CD1c-positive myeloid dendritic cell (primary cell): ENCODE results near the gene CWC27.

Experiments used
- DNase-seq: peaks from one replicate; pipeline ENCODE4 v3.0.0-alpha.2; 2016; ENCODE audit errors: extremely low spot score

The CWC27 gene

DNA sequence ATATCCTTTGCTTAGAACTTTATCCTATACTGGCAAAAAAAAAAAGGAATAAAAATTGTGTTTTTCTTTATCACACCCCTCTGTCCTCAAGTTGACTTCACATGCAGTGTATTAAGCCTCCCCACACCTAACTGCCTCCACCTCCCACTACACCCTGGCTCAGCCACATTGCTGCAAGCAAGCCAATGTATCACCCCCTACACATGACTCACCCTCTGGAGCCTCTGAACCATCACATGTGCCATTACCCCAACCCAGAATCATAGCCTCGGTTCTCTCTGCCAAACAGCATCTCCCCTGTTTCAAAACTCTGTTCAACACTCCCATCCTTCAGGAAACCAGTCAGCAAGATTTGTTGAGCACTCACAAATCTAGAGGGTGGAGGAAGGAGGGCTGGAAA, 209.0 kb downstream of the CWC27 start:
- no peak for DNase-seq

DNA sequence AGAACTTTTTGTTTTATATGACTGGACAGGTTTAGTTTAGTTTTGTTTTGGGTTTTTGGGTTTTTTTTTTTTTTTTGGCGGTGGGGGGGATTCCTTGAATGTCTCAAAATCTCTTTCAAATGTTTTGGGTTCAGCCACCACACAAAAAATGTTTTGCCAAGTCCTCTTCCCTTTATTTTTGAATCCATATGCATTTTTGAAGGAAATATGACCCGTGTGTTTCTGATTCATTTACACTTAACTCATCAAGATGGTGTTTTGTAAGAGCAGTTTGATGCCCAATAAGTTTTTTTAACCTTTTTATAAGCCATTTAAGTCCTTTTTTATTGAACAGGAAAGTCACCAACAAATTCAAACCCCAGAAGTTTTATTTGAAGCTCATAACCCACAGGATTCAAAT, 209.8 kb downstream of the CWC27 start:
- no peak for DNase-seq

DNA sequence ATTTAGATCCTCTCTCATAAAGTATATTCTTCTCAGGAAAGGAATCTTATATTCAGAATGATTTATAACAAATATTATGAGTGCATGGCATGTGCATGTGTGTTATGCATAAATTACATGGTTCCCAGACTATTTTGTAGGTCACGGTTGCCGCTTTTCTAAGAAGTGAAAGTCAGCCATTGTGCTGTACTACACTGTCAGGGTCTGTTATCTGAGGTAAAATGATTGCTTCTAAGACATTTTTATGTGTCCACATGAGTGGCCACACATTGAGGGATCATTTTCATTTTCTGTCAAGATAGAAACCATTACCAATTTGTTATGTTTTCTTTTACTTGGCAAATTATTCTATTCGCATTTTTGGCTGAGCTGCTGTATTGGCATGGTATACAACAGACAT, 210.8 kb downstream of the CWC27 start:
- DNase-seq, result no peak

DNA sequence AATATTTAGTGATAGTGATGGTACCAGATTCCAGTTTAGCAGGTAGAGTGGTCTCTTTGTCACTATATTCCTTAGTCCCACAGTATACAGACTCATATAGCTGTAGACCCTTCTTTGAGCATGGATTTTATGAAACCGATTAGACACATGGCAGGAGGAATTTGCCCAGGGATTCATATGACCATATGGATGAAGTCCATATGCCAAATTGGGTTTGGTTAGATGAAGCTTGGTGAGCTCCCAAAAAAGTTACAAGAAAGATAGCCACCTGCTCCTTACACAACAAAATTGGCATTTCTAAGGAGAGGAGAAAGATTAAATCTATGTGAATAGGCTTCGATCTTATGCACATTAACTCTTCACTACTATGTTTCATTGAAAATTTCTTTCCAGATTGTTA, 211.4 kb downstream of the CWC27 start:
- no peak for DNase-seq

DNA sequence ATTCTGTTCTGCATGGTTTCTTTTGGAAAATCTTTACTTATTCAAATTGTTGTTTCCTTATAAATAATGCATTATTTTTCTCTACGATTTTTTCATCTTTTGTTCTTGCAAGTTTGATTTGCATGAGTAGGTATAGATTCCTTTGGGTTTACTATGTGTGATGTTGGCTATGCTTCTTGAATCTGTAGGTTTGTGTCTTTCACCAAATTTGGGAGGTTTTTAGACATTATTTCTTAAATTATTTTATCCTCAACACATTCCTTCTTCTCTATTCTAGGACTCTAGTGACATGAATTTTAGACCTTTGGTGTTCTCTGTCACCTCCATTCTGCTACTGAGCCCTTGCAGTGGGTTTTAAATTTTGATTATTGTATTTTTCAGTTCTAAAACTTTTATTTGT, 219.0 kb downstream of the CWC27 start:
- DNase-seq, result no peak

DNA sequence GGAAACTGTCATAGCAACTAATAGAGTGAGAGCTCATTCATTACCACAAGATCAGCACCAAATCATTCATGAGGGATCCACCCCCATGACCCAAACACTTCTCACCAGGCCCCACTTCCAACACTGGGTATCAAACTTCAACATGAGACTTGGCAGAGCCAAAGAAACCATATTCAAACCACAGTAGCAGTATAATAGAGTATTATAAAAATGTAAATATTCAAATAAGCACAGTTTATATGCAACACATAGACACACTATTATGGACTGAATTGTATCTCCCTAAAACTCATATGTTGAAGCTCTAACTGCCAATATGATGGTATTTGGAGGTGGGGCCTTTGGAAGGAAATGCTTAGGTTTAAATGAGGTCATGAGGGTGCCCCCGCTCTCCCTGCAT, 240.5 kb downstream of the CWC27 start:
- no peak for DNase-seq

DNA sequence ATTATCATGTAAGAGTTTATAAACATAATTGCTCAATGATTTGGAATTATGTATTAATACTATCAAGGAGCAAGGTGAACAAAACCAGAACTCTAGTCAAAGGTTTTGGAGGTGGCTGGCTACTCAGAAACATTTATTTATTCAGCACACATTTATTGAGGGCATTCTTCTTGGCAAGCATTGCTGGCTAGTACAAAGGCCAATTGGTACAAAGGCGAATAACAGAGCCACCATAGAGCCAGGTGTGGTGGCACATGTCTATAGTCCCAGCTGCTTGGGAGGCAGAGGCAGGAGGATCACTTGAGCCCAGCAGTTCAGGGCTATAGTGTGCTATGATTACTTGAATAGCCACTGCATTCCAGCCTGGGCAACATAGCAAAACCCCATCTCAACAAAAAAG, 242.1 kb downstream of the CWC27 start:
- no peak for DNase-seq

DNA sequence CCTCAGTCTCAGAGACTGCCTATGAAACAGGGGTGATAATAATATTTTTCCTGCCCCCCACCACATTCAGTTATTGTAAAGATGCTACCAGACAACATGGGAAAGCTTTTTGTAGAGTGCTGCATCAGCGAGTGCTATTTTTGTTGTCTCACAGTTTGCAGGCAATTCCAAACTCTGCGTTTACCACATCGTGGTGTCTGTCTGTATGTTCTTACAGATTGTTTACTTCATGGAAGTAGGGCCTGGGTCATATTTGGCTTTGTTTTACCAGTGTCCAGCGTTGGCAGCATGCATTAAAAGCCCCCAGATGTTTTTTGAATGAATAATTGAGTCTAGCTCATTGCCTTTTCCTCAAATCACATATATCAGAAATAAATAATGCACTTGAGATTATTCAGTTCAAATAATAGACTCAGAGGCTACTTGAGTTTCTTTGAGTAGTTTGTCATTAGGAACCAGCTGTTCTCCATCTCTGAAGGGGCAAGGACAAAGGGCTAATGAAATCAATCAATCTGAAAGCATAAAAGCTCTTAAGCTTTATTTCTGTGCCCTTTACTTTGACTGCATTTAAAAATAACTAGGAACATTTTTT, 243.7 kb downstream of the CWC27 start:
- no peak for DNase-seq

DNA sequence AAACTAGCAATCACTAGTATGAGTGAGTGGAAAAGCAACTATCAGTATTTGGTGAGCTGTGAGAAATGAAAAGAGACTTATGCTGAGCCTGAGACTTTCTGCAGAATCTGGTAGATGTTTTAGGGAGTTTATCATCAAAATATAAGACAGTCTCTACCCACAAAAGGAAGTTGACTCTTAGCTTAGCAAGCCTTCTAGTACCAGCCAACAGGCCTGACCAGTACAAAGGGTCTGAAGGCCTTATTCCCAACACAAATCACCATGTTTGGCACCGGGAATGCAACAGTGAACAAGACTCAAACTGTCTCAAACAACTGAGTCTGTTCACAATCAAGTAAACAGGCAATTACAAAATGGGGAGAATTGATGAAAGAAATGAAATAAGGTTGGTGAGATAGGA, 244.4 kb downstream of the CWC27 start:
- no peak for DNase-seq

DNA sequence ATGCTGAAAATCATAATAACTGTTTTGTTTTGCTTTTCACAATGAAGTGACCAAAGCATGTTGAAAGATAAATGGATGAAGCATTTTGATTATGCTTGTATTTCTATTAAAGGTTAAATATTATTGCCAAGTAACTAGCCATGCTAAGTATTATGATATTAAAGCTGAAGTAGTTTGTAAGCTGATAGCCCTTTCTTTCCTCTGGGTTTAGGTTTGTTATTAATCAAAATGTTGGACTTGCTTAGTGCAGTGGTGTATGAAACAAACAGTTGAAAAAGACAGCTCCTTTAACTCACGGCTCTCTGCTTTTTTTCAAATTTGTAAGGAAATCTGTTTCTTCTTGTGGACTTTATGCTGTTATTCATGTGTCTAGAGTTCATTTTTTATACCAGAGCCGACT, 246.0 kb downstream of the CWC27 start:
- DNase-seq, result no peak

DNA sequence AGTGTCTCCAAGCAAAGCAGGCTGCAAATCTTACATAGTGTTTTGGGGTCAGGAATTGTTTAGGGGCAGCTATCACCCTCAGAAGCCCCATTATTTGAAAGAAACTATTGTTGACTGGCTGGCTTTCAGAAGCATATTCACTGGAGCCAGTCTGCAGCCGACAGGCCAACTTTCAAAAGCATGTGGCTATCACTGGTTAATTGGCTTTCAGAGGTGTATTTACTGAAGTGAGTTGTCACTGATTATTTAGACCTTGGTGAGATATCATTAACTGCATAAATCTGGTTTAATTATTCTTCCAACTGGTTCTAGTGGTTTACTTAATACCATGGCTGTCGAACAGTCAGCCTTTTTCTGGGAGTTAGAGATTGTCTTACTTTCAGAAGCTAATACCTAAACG, 247.0 kb downstream of the CWC27 start:
- no peak for DNase-seq

DNA sequence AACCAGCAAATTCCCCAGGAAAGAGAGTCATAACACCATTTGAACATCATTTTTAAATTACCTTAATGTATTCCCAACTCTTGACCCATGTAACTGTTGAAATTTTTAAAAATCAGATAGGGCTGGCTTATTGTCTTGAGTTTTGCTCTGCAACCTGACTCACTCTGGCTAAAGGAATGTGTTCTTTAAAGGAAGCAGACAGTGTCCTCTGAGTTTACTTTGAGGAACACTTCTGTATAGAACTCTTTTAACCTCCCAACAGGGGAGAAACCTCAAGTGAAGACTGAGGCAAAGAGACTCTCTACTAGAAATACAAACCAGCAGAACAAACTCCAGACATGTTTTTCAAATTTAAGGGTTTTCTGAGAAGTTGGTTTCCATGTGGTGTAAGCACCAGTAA, 248.9 kb downstream of the CWC27 start:
- no peak for DNase-seq

DNA sequence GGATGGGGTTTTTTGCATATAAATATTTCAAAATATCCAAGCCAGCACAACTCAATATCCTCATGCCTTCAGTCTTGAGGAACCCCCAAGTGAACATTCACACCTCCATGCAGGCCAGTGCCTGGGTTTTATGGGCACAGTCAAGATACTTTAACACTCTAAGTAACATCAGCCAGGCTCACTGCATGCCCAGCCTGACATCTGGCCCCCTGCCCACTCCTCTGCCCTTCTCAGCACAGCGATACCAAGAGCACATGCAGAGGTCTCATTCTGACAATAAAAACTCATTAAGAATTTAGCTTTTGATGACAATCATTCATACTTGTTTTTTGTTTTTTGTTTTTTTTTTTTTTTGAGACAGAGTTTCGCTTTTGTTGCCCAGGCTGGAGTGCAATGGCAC, 250.0 kb downstream of the CWC27 start:
- DNase-seq, result no peak

DNA sequence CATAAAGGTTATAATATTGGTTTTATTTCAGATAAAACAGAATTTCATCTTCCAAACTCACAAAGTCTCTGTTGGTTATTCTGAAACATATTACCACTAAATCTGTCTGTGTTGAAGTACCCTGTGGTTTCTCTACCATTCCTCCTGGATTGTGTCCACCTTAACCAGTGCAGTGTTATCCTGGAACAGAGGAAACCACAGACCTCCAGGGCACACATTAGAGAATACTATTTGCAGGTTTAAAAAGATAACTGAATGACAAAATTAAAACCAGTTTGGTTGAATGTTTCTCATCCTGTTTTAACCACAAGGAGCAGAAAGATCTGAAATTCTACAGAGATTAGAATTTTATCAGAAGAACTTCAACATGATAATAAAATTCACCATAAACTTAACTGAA, 251.8 kb downstream of the CWC27 start:
- no peak for DNase-seq

DNA sequence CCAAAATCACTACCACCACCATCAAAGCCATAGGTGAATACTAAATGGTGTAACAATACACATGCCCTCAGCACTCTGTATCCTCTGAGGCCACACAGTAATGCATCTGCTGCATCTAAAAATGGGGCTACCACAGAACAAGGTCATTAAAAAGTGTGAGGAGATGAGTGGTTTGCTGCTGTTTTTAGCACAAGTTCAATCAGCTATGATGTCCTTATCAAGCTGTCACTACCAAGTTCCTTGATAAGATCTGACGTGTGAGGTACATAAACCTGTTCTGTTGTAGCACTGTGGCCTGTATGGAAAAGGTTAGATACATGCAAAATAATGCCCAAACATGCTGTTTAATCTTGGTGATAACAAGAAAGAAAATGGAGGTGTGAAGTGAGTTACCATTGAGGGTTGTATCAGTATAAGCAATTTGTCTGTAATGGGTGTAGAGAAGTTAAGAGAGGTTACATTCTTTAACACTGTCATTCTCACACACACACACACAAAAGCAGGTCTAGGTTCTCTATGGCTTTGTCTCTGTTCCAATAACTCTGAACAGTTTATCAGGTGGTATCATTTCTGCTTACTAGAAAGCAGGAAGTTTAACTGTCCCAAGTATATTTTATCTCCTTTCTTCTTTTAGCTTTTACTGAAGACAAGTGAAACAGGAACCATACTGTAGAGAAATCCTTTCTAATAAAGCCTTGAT, 252.9 kb downstream of the CWC27 start:
- DNase-seq, result peak; percentile 24

DNA sequence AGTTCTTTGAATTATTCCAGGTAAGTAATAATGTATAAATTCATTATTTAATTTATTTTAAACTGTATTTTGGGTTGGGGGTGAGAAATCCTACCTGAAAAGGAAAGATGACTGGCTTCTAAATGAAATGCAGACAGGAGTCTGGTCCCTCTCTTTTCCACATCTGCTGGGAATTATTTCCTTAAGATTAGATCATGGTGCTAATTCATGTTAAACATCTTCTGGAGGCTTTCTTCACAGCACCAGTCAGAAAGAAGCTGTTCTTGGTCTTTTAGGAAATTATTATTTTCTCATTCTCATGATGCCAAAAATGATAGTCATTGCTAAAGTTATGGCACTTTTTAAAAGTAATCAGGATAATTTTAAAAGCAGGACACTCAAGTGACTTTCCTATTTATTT, 254.2 kb downstream of the CWC27 start:
- no peak for DNase-seq

DNA sequence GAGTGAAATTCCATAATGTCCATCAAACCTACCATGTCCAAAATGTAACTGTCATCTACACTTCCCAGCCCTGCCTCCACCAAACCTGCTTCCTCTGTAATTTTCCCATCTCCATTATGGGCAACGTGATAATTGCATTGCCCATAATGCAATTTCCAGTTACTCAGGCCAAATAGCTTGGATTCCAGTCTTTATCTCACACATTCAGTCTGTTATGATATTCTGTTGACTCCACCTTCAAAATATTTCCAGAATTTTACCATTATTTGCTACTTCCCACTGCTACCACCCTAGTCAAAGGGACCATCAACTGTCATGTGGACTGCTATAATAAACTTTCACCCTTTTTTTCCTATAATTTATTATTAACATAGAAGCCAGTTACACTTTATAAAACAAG, 256.0 kb downstream of the CWC27 start:
- DNase-seq, result no peak

DNA sequence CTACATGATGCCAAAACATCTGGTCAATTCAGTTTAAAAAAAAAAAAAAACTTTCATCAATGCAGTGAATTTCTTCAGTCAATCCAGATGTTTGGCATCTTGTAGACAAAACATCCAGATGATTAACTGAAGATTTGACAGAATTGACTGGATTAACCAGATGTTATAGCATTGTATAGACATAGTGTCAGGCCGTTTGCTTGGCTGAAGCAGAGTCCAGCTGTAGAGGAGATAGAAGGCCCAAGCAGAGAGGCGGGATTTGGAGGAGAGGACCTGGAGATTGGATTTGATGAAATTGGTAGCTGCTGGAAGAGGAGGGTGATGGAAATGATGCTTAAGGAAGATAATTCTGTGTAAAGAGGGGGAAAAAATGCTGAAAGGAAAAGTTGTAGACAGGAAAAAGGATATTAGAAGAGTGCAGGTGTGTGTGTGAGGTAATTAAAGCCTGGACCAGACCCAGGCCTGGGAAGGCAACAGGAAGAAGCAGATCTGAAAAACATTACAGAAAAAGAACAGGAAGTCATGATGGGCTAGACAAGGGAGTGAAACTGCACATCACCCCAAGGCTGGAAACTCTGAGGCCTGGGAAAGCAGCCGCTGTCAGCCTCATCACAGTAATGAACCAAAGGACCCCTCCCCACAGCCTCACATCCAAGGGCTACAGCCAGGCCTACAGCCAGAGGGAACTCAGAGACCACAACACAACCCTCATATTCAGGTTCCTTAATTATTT, 258.3 kb downstream of the CWC27 start:
- no peak for DNase-seq

DNA sequence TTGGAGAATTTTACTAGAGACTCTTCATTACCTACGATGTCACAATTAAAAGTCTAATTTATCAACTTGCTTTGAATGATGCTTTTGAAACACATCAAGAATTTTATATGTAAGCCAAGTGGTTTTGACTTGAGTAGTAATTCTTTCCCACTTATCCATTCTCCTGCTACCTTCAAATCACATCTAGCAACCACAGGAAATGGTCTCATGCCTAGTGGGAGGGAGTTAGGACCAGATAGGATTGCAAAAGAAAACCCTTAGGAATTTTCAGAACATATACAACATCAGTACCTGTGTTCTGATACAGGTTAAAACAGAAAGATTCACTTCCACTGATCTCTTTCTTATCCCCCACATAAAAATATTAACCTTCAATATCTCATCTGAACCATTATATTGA, 260.4 kb downstream of the CWC27 start:
- no peak for DNase-seq

DNA sequence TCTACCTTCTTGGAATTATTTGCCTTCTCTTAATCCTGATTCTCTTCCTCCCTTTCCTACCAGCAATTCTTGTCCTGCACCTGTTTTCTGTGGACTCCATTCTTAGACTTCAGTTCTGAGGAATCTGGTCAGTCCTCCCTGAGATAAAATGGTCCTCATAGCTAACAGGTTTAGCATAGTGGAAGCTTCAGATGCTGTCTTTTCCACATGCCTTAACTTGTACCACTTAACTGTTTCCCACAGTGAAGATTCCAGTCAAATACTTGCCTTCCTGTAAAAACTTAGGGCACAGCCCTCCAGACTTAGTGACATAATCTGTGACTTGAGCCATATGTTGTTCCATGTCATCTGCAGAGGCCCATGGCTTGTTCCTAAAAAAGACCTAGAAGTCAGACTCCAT, 261.3 kb downstream of the CWC27 start:
- DNase-seq, result no peak

DNA sequence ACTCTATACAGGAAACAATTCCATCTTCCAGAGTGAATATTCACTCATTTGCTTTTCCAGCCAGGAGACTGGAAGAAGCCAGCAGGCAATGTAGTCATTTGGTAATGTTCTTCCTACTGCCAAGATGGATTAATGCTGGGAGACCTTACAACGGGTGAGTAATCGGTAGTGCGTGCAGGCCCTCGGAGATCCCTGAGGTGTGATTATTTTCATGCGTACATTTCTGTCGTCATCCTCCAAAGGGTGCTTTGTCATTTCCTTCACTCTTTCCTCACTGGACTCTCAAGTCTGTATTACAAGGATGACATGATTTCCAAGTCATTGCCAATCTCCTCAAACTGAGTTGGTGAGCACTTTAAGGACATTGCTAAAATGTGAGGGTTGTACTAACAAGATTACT, 263.5 kb downstream of the CWC27 start:
- DNase-seq, result no peak

DNA sequence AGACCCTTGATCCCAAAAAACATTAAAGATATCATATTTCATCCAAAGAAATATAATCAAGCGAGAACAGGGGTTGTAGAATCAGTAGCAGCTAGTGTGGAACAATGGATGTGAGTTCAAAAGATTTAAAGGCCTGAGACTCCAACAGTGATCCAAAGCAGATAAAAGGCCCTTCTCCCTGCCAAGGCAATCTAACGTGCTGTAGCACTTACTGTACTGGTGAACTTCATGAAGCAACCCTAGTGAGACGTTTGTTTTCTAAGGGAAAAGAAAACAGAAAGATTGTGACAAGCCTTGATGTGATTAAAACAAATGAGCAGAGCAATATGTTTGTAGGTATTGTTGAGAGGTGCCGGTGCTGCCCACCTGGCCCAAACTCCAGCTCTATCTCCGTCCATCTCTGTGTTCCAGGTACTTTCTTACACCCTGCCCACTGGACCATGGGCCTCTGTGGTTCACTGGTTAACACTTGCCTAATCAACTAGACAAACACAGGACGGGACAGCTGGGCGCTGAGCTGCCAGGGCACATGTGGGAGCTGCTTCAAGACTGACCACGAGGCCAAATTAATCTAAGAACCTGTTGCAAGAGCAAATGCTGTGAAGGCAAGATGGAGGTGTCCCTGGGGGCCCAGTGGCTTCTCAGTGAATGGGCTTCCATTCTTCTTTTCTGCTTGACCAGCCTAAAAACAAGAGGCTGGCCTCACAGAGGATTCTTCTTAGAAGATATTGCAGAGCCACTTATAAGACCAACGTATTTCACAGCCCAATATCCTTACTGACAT, 265.5 kb downstream of the CWC27 start:
- DNase-seq, result no peak

DNA sequence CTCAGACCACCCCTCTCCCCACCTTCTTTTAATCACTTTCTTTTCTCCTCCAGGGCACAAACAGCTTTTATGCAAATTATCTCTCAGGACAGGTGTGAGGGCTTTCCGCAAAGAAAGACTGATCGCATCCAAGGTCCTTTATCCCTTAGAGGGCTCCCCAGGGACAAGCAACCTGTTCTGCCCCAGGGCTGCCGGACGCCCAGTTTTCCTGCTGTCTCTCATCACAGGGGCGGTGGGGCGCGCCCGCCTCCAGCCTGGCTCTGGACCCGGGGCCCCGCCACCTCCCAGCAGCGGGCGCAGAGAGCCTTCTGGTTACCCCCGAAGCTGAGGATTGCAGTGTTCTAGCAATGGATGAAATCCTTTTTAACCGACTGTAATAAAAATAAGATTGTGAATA, 266.1 kb downstream of the CWC27 start:
- DNase-seq, result no peak
